ENCODE measurements around the gene MGAT5.

Gene MGAT5

DNA sequence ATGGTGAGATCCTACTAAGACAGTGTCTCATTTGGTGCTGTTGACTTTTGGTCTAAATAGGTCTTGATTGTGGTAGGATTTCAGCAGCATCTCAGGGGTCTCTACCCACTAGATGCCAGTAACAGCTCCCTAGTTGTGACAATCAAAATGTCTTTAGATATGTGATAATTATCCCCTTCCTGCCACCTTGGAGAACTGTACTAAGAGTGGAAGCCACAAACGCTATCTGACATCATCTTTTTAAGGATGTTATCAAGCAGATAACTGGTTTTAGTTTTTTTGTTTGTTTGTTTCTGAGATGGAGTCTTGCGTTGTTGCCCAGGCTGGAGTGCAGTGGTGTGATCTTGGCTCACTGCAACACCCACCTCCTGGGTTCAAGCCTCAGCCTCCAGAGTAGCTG, 3.1 kb downstream of the MGAT5 start:
- no peak for DNase-seq (ENCODE audit: low spot score)

DNA sequence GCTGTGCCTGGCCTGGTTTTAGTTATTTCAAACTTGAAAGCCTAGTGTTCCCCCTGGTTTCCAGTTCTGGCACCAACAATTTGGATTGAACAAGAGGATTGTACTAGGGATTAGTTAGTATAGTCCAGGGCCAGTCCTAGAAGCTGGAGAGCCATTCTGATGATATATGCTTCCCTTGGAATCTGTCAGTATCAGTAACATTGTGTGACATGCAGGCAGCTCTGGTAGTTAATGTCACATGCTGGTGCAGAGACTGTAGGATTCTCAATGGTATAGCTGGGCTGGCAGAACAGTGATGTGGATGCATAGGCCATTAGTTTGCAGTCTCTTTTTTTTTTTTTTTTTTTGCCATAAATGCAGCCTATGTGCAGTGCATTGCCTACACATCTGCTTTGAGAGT, 3.6 kb downstream of the MGAT5 start:
- no peak for DNase-seq (ENCODE audit: low spot score)

DNA sequence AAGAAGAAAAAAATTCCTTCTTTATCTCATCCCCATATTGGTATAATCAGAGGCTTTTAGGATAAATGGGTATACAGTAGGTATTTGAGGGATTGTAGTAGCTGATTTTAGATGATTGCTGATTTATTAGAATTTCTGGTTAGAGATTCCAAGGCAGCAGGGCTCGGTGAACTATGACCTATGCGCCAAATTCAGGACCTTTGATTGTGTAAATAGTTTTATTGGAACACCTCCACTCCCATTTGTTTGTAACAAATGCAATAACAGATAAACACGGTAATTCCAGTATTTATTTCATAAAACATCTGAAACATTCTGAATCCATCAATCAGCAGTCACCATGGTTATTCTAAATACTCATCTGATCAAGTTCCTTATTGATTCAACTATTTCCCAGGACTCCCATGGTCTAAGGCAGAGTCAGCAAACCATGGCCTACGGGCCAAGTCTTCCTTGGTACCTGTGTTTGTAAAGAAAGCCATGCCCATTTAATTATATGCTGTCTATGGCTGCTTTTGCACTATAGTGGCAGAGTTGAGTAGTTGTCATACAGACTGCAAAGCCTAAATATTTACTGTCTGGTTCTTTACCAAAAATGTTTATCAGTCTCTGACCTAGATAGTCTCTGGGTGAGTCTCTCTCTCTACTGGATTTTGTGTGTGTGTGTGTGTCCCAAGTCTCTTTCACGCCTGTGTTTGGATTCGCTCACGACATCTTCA, 4.3 kb downstream of the MGAT5 start:
- no peak for DNase-seq (ENCODE audit: low spot score)

DNA sequence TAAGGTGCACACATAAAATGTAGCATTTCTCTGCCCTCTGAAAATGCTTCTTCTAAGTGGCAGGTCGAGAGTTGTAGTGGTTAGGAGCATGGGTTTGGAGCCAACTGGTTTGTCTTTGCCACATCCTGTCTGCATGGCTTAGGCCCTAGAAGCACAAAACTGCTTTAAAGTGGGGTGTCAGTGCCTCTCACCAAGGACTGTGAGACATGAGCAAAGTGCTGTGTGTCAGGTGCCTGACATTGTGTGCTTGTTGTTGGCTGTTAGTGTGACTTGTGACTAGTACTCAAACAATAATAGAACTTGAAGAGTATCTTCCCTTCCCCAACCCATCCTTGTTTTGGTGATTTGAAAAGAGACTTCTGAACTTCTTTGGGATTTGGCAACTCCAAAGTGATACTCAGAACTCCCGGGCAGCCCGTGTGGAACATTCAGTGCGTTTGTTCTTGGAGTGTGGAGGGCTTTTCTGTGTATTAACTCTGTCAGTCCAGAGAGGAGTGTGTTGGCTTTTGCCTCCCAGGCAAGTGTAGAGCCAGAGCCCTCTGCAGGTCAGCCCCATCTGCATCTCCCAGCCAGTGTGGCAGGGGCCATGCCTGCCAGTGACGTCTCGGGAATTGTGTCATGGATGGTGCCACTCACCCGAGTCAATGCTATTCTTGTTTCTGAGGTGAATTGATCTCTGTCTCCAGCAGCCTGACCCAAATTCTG, 5.0 kb downstream of the MGAT5 start:
- peak; percentile 38 for DNase-seq (ENCODE audit: low spot score)

DNA sequence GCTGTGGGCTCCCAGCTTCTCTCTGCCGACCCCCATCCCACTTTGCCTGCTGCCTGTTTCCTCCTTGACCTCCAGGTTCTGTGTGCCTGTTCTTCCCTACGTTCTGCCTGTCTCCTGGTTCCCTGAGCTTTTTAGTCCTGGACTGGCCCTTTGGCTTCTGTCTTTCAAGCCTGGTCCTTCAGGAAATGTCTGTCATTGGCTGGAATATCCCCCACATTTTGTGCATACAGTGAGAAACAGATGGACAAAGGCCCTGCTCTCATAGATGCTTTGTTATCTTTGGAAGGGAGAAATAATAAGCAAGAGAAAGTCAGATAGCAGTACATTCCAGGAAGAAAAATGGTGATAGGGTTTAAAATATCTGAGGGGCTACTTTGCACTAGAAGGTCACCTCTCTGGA, 5.7 kb downstream of the MGAT5 start:
- peak; percentile 74 for DNase-seq (ENCODE audit: low spot score)

DNA sequence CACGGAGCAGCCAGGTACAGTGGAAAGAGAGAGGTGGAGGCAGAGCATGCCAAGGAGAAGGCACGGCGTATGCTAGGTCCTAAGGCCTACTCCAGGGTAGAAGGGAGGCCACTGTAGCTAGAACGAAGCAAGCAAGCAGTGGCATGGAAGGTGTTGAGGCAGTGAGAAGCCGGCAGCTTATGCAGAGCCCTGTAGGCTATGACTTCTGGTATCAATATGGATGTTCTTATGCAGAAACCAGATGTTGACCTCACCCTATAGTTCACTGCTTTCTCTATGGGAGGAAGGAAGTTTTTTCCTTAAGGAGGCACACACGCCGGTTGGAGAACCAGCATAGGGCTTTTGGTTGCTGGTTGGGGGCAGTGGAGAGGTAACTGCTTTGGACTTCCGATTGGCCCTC, 6.1 kb downstream of the MGAT5 start:
- no peak for DNase-seq (ENCODE audit: low spot score)

DNA sequence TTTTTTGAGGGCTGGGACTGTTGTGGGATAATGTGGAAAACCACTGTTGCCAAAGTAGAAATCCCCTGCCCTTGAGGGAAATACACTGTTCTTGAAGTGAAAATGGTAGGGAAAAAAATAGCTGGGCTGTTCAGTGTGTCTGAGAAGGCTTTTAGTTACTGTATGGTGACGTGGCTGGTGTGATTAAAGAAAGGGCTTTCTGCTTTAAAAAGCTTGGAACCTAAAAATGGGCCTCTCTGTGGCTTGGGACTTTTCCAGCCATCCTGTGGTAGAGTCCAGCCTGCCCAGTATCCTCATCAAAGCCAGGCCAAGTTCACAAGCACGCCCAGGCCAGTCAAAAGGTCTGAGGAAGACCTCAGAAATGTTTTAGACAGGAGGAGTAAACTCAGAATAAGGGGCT, 6.8 kb downstream of the MGAT5 start:
- peak; percentile 58 for DNase-seq (ENCODE audit: low spot score)

DNA sequence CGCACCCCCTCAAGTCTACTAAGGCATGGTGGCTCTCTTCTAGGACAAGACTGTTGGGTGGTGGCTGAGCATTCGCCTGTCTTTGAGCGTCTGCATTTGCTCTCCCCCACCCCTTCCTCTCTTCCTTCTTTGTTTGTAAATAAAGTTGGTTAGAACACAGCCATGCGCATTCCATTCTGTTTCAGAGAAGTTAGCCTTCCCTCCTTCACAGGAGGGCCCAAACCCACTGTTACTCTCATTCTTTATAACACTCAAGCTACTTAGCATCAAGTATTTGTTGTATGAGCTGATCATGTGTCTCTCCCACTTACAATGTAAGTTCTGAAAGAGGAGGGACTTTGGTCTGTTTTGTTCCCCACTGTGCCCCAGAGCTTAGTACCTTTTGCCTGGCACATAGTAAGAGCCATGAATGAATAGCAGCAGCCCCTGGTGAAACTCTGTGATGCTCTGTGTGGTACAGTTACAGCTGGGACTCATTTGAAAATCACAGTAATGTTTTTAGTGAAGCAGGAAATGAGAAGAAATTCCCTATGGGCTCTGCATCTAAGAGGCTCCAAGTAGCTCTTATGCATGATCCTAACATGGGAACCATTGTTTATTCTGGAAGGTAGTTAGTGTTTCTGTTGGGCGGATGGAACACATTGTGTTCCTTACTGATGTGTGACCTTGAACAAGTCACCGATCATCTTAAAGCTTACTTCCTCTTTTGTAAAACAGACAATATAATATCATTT, 7.7 kb downstream of the MGAT5 start:
- DNase-seq (ENCODE audit: low spot score) = no peak

DNA sequence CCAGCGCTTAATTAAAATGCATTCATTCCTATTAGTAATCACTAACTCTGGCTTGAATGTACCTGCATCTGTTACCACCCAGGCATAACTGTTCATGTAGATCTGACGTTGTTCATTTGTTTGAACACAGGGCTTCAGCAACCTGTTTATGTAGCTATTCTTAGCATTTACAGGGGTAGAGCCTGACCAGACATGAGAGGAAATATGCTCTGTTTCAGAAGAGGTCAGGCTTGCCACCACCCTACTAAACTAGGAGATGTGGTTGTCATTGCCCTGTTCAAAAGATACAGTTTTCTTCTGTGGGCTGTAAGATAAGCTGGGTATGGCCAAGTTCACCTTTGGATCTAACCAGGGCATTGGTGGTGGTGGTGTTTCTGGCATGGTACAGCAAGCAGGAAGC, 8.8 kb downstream of the MGAT5 start:
- no peak for DNase-seq (ENCODE audit: low spot score)

DNA sequence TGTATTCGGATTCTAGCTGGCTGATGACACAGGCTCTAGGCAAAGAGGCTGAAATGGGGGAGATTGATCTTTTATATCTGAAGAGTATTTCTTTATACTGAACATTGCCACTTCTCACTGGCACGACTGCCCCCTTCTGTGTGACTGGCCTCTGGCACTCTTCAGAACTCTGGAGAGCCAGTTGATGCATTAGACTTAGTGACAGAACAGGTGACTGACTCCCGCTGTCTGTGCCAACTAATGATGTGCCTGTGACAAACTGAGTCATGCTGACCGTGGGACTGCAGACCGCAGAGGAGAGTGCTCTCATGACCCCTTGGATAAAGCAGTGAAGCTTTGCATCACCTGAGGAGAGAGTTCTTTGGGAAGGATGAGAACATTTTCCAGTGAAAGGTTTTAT, 14.4 kb downstream of the MGAT5 start:
- DNase-seq (ENCODE audit: low spot score) = peak; percentile 33

DNA sequence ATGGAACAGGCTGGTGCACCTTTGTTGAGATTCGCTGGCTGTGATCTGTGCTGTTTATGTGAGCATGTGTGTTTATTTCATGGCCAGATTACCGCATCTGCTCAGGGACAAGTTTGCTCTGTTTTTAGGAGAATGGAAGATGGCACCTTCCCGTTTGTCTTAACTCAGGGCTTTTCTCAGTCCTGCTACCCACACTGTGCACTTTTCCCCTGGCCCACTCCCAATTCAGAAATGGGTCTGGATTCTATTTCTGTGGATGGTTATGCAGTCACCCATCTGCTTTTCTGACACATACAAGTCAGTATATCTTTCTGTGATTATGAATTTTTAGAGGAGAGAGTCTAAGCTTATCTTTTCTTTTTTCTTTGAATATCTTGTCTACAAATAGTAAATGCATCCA, 15.4 kb downstream of the MGAT5 start:
- DNase-seq (ENCODE audit: low spot score) = no peak

DNA sequence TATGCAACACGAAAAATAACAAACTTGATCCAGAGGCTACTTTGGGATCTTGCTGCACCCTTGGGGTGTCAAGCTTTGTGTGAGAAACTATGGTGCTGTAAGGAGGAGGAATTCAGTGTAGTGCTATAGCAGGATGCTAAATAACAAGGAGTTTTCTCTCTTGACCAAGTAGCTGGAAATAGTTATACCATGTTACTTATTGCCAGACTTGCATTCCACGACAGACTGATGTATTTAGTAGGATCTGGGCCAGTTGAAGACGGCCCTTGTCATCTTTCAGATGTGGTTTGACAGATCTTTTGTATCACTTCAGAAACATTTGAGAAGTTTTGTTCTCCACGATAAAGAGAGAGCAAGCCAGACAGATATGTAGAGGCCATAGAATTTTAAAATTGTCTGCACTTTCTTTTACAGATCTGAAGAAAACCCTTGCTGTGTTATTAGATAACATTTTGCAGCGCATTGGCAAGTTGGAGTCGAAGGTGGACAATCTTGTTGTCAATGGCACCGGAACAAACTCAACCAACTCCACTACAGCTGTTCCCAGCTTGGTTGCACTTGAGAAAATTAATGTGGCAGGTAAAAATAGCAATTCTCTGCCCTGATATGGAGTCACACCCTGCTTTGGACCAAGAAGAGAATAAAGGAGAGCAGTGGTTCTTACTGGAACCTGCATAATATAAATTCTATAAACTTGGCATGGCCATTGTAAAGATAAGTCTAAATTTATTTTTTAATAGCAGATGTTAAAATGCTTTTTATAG, 16.3 kb downstream of the MGAT5 start:
- no peak for DNase-seq (ENCODE audit: low spot score)

DNA sequence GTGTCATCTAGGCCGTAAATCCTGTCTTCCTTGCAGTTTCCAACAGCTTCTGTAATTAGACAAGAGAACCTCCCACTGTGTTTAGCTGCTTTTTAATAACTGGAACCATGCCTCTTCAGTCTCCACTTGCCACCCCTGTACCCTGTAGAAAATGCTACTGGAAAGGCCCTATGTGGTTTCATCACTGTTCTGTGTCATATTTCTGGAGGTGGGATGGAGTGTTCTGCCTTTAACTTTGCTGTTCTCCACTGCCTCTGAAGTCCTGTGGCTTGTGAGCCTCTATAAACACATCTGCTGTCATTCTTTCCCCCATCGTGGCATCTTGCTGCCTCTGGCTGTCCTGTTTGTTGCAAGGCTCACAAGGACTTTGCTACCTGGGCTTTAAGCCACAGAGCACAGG, 17.9 kb downstream of the MGAT5 start:
- DNase-seq (ENCODE audit: low spot score) = peak; percentile 44

DNA sequence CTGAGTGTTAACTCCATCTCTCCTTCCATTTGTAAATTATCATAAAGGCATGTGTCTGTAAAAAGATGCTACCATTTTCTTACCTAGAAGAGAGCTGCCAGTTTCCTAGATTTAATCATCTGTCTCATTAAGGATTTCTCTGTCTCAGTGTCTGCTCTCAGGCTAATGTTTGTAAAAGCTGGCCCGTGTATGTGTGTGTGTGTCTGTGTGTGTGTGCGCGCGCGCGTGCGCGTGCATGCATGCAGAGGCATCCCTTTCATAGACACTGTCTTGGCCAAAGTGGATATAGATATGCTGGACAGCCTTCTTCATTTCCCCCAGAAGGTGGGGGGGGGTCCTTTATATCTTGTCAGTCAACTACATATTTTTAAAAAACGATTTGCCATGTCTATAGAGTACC, 18.9 kb downstream of the MGAT5 start:
- DNase-seq (ENCODE audit: low spot score) = no peak

DNA sequence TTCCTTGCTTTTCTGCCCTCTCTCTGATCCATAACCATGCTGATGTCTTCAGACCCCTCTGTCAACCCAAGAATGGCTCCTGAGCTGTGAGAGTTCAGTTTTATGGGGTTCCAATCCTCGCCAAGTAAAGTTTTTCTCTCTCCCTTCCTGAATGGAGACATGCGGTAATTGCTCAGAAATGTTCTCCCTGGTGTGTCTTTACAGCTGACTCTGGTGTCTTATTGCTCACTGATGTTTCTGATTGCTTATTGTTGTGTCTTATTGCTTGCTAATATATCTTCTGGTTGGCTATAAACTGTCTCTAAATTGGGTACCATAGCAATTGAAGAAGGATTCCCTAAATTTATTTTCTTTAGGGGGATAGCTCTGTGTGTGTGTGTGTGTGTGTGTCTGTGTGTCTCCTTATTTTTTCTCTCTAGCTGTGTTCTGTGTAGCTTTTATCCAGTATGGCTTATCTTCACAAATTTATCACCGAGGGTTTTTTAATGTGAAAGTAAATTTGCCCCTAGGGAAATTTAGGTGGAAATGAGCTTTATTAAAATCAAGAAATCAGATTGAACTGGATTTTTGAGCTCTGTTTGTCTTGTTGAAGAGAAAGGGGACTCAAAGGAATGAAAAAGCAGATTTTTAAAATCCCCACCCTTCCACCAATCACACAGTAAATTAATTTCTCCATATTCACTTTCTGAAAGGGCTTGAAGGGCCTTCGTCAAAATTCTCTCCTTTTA, 19.5 kb downstream of the MGAT5 start:
- DNase-seq (ENCODE audit: low spot score) = no peak

DNA sequence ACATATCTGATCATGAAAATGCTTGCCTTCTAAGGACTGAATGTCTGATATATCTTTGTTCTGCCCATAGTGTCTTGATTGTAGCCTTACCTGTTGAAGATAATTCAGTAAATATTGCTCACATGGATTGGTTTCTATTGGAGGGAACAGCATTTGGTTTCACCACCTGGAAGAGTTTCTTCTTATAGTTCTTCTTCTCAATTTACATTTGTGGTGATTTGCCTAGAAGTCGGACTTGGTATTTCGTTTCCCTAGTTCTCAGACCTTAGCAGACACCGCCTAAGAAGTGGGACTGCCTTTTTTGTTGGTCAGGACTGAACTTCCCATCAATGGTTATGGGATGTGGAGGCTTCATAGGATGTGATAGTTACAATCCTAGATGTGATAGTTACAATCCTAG, 20.2 kb downstream of the MGAT5 start:
- DNase-seq (ENCODE audit: low spot score) = no peak

DNA sequence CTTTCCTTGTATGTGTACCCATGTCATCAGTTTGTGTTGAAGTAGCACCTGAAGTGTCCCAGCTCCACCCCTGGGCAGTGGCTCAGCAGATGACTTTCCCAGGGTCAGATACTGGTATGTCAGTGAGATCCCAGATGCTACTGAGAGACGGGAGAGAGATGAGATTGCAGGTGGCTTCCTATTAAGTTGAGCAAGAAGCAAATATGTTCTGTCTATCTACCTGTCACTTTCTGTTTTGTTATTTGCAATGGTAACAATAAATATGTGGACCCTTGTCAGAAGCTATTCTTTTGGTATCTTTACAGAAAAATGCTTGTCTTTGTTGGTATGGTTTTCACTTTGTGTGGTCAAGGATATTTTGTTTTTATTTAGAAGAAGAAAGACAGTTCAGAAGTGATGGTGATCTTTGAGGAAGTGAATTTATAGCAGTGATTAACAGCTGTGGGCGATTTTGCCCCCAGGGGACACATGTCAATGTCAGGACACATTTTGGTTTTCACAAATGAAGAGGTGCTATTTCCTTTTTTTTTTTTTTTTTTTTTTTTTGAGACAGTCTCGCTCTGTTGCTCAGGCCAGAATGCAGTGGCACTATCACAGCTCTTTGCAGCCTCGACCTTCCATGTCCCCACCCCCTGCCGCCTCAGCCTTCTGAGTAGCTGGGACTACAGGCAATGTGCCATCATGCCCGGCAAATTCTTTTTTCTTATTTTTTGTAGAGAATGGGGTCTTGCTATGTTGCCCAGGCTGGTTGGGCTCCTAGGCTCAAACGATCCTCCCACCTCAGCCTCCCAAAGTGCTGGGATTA, 21.4 kb downstream of the MGAT5 start:
- no peak for DNase-seq (ENCODE audit: low spot score)

DNA sequence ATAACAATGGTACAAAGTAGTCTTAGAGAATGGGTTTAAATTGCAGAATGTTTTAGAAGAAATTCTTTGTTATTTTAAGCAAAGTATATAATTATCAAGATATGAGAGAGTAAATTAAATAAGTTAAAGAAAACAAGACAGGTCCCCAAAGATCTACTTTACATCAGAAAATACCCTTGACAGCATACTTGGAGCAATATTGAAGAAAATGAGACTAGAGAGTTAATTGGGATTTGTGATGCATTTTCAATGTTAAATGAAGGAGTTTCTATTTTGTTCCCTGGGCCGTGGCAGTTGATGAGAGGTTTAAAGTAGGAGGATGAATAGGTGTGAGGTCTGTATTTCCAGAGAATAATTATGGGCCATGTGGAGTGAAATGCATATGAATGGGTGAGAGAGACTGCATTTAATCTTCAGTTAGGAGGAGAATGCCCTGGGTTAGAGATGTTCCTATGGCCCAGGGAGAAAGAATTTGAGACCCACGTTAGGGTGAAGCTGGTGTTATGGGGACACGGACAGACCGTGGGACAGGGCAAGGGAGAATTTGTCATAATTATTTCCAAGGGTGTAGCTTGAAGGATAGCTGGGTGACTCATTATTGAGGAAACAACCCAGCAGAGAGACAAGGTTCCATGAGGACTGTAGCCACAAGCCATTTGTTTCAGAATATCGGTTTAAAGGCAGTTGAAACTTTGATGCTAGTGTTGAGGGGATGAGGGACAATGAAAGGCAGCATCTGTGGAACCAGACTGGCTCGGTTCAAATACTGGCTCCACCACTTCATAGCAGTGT, 22.7 kb downstream of the MGAT5 start:
- DNase-seq (ENCODE audit: low spot score) = no peak

DNA sequence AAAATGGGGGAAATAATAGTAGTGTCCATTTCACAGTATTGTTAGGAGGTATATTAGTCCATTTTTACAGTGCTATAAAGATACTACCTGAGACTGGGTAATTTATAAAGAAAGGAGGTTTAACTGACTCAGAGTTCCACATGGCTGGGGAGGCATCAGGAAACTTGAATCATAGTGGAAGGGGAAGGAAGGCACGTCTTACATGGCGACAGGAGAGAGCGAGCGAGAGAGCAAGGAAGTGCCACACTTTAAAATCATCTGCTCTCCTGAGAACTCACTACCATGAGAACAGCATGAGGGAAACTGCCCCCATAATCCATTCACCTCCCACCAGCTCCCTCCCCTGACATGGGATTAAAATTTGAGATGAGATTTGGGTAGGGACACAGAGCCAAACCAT, 23.4 kb downstream of the MGAT5 start:
- DNase-seq (ENCODE audit: low spot score) = no peak

DNA sequence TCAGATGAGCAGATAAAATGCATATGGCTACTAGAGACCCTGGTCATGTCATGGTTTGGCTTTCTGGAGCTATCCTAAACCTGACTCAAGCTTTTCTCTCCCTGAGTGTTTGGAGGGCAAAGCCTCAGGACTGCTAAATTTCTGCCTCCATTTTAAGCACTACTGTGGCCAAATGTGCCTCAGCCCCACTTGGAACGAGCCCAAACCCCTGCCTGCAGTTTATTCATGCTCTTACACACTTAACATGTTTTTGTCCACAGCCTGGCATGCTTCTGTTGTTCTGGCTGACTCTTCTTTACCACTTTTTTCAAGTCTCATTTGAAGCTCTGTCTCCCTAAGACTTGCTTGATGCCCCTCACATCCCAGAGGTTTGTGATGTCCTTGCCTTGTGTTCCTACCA, 24.7 kb downstream of the MGAT5 start:
- DNase-seq (ENCODE audit: low spot score) = no peak
